Measurements from ENCODE around the gene FXYD3.

- TF ChIP-seq CTCF (IDR thresholded peaks at IDR 0.05) = no peak
- TF ChIP-seq POLR2AphosphoS5 (IDR thresholded peaks at IDR 0.05) = no peak
Measured at GRCh38 chr19:35117799-35118198, 2.2 kb downstream of the FXYD3 start.

Measured in gastroesophageal sphincter (tissue), 3 donors.